ENCODE measurements around the gene IL17A. TPM values are rescaled to one million over a fixed set of nuclear protein-coding genes. Genes with fewer than 3 reads are reported as not detected.

Gene IL17A
- total RNA-seq, 1 experiment from 2014 or later: not detected

DNA sequence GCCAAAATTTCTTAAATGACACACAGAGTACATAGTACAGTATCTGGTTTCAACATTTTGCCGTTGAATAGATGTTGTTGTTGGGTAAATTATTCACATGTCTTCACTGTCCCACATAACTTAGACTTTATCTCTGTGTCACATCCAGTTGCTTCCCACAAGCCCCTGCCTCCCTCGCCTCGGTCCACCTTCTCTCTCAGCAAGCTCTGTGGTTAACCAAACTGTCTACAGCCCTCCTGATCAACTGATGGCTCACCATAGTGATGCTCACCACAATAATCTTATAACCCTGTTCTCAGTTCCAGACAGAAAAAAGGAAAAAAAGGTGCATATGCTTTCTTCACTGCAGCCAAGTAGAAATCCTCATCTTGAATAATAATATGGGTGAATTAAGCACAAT is 35.1 kb downstream of the IL17A start:
- Histone ChIP-seq H3K4me1 (ENCODE audit: insufficient read depth, low read length) (no peaks in the 10 kb centered on the region), H2AFZ (ENCODE audit: low read length) (no peak overlapping the region), H3K36me3 (ENCODE audit: low read depth, low read length) (no peaks in the 10 kb centered on the region), H3K27me3 (ENCODE audit: low read length) (peaks cover 30% of the 10 kb centered on the region; the same call in 1 of the 2 replicates), H3K9ac (ENCODE audit: low read length) (no peak overlapping the region), H3F3A (ENCODE audit: low read length, unreplicated experiment) (no peaks in the 10 kb centered on the region), H3K79me2 (ENCODE audit: low read length) (no peaks in the 10 kb centered on the region), H3K9me2 (replicated peaks; ENCODE audit: low read length) (no peaks in the 10 kb centered on the region), H3K9me3 (ENCODE audit: low read length) (no peaks in the 10 kb centered on the region), H3K4me2 (ENCODE audit: low read length) (no peak overlapping the region), H4K20me1 (ENCODE audit: low read length) (no peaks in the 10 kb centered on the region), H3K4me3 (ENCODE audit: low read length) (no peak overlapping the region), H3K27ac (ENCODE audit: low read length) (no peak overlapping the region)
- TF ChIP-seq, protein P1, sequence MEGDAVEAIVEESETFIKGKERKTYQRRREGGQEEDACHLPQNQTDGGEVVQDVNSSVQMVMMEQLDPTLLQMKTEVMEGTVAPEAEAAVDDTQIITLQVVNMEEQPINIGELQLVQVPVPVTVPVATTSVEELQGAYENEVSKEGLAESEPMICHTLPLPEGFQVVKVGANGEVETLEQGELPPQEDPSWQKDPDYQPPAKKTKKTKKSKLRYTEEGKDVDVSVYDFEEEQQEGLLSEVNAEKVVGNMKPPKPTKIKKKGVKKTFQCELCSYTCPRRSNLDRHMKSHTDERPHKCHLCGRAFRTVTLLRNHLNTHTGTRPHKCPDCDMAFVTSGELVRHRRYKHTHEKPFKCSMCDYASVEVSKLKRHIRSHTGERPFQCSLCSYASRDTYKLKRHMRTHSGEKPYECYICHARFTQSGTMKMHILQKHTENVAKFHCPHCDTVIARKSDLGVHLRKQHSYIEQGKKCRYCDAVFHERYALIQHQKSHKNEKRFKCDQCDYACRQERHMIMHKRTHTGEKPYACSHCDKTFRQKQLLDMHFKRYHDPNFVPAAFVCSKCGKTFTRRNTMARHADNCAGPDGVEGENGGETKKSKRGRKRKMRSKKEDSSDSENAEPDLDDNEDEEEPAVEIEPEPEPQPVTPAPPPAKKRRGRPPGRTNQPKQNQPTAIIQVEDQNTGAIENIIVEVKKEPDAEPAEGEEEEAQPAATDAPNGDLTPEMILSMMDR (conservative IDR thresholded peaks at IDR 0.05; ENCODE audit: low read depth, low read length): no peak
- POLR2A ChIA-PET (ENCODE audit: unreplicated experiment): no interaction called here
- ATAC-seq: no peak
- CTCF ChIA-PET: no interaction called here
- intact Hi-C loops (cut with micrococcal nuclease): no loop called here
- no TSS peak for BruUV-seq (replicated peaks)
- no peak for DNase-seq

DNA sequence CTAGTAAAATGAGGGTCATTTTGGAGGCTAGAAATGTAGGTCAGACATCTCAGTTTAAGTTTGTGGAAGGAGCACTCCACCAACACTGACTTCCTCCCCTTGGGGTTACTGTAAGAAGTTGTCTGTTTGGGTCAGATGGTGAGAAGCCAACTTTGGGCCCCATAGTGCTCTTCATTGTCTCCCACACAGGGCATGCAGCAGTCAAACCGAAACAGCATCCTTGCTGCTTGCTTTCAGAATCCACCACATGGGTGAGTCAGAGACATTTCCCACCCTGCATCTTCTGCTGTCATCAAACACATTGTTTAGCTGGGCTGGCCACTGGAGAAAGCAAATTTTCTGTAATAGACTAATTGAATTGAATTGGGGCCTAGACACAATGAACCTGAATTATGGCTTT is 41.3 kb downstream of the IL17A start:
- CTCF ChIA-PET: no interaction called here
- H3K9ac ChIP-seq (ENCODE audit: low read length): no peak overlapping the region

DNA sequence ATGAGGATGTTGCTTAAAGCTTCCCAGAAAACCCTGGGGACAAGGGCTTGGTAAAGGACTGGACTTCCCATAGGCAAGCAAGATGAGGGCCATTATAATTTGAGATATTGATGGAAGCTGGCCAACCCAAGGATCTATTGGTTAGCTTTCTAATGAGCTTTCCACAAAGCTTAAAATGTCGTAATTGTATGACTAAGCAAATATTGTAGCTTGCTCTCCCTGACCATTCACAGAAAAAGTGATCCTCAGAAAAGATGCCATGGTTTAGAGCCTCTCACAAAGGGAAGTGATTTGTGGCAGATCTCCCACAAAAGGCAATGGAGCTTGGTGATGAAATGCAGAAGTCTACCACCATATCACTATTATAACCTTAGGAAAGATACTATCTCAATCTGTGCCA is 44.5 kb downstream of the IL17A start:
- intact Hi-C loops (cut with micrococcal nuclease): no loop called here

More for the DNA sequence above, 41.3 kb downstream of the IL17A start:
- TF ChIP-seq EZH2phosphoT487 (IDR thresholded peaks at IDR 0.05; ENCODE audit: borderline replicate concordance, low read length): no peak
- TF ChIP-seq EZH2 (IDR thresholded peaks at IDR 0.05; ENCODE audit: low read length, unreplicated experiment): no peak
- TF ChIP-seq, protein P1 (conservative IDR thresholded peaks at IDR 0.05; ENCODE audit: low read depth, low read length): no peak
- no peaks in the 10 kb centered on the region for H4K20me1 ChIP-seq (ENCODE audit: low read length)
- no peak overlapping the region for H3K27ac ChIP-seq (ENCODE audit: low read length)
- H3F3A ChIP-seq (ENCODE audit: low read length, unreplicated experiment): no peaks in the 10 kb centered on the region
- H3K27me3 ChIP-seq (ENCODE audit: low read length): peaks cover 22% of the 10 kb centered on the region; the same call in 1 of the 2 replicates
- H3K4me1 ChIP-seq (ENCODE audit: insufficient read depth, low read length): no peaks in the 10 kb centered on the region
- no peaks in the 10 kb centered on the region for H3K9me3 ChIP-seq (ENCODE audit: low read length)
- H3K36me3 ChIP-seq (ENCODE audit: low read depth, low read length): no peaks in the 10 kb centered on the region
- no peak overlapping the region for H3K4me2 ChIP-seq (ENCODE audit: low read length)
- intact Hi-C loops (cut with micrococcal nuclease): no loop called here
- POLR2A ChIA-PET (ENCODE audit: unreplicated experiment): no interaction called here
- BruUV-seq (replicated peaks): no TSS peak
- H3K4me3 ChIP-seq (ENCODE audit: low read length): no peak overlapping the region
- DNase-seq (no peak), ATAC-seq (no peak)
- H2AFZ ChIP-seq (ENCODE audit: low read length): no peak overlapping the region
- H3K79me2 ChIP-seq (ENCODE audit: low read length): no peaks in the 10 kb centered on the region
- no peaks in the 10 kb centered on the region for H3K9me2 ChIP-seq (replicated peaks; ENCODE audit: low read length)

More for the DNA sequence above, 44.5 kb downstream of the IL17A start:
- CTCF ChIA-PET: no interaction called here
- TF ChIP-seq EZH2 (IDR thresholded peaks at IDR 0.05; ENCODE audit: low read length, unreplicated experiment): no peak
- TF ChIP-seq EZH2phosphoT487 (IDR thresholded peaks at IDR 0.05; ENCODE audit: borderline replicate concordance, low read length): no peak
- TF ChIP-seq, protein P1 (conservative IDR thresholded peaks at IDR 0.05; ENCODE audit: low read depth, low read length): no peak
- H3K79me2 ChIP-seq (ENCODE audit: low read length): no peaks in the 10 kb centered on the region
- DNase-seq (no peak), ATAC-seq (no peak)
- no TSS peak for BruUV-seq (replicated peaks)
- no peak overlapping the region for H2AFZ ChIP-seq (ENCODE audit: low read length)
- no peak overlapping the region for H3K27ac ChIP-seq (ENCODE audit: low read length)
- POLR2A ChIA-PET (ENCODE audit: unreplicated experiment): no interaction called here
- peaks cover 6% of the 10 kb centered on the region; the same call in 1 of the 2 replicates for H3K4me1 ChIP-seq (ENCODE audit: insufficient read depth, low read length)
- no peaks in the 10 kb centered on the region for H3K9me3 ChIP-seq (ENCODE audit: low read length)
- no peaks in the 10 kb centered on the region for H3K9me2 ChIP-seq (replicated peaks; ENCODE audit: low read length)
- no peaks in the 10 kb centered on the region for H3K36me3 ChIP-seq (ENCODE audit: low read depth, low read length)
- no peaks in the 10 kb centered on the region for H4K20me1 ChIP-seq (ENCODE audit: low read length)
- H3K4me2 ChIP-seq (ENCODE audit: low read length): no peak overlapping the region
- no peak overlapping the region for H3K9ac ChIP-seq (ENCODE audit: low read length)
- H3K27me3 ChIP-seq (ENCODE audit: low read length): peaks cover 4% of the 10 kb centered on the region; the same call in 1 of the 2 replicates
- no peaks in the 10 kb centered on the region for H3F3A ChIP-seq (ENCODE audit: low read length, unreplicated experiment)
- H3K4me3 ChIP-seq (ENCODE audit: low read length): no peak overlapping the region

Data from PC-3 (cell line).